Endothelial cell (in vitro differentiated cells): ENCODE data around the gene SVIL. TPM values are rescaled to one million over a fixed set of nuclear protein-coding genes. Genes with fewer than 3 reads are reported as not detected.

Source experiments
- DNase-seq: peaks from one replicate; pipeline ENCODE4 v3.0.0; 2021; ENCODE audit warnings: low spot score
- H3K27ac Mint-ChIP-seq: one replicate; pipeline ENCODE4 v1.8.0; 2021; ENCODE audit warnings: mixed read lengths, inconsistent platforms; ENCODE audit not compliant: unreplicated experiment
- H3K27me3 Mint-ChIP-seq: one replicate; pipeline ENCODE4 v1.8.0; 2021; ENCODE audit warnings: mild to moderate bottlenecking, moderate library complexity, mixed read lengths, inconsistent platforms; ENCODE audit not compliant: unreplicated experiment
- H3K36me3 Mint-ChIP-seq: one replicate; pipeline ENCODE4 v1.8.0; 2021; ENCODE audit warnings: mild to moderate bottlenecking, low read depth, mixed read lengths, inconsistent platforms; ENCODE audit not compliant: unreplicated experiment
- H3K4me1 Mint-ChIP-seq: one replicate; pipeline ENCODE4 v1.8.0; 2021; ENCODE audit warnings: mild to moderate bottlenecking, mixed read lengths, inconsistent platforms; ENCODE audit not compliant: unreplicated experiment
- H3K4me3 Mint-ChIP-seq: one replicate; pipeline ENCODE4 v1.8.0; 2021; ENCODE audit warnings: mild to moderate bottlenecking, mixed read lengths, inconsistent platforms; ENCODE audit not compliant: unreplicated experiment
- H3K9me3 Mint-ChIP-seq: one replicate; pipeline ENCODE4 v1.8.0; 2021; ENCODE audit warnings: mixed read lengths, inconsistent platforms; ENCODE audit not compliant: unreplicated experiment
- CTCF ChIP-seq: fragments of 200-600 bp; sonication (generic); IDR thresholded peaks from one replicate; pipeline ENCODE4 v1.5.0; 2021; ENCODE audit warnings: antibody characterized with exemption; ENCODE audit not compliant: unreplicated experiment
- total RNA-seq: library from RNA; stranded (reverse); fragmentation: NEBNext Ultra II Directional; extraction: Animal tissue kit (Norgen Biotek cat#: 25700); gene quantifications from one replicate; pipeline ENCODE4 v1.2.1, GENCODE V29; 2021; ENCODE audit not compliant: unreplicated experiment

Gene SVIL
- total RNA-seq, 1 donor from 2014 or later = 125 TPM

- no peak for DNase-seq
- no peak for TF ChIP-seq CTCF
- H3K27me3 Mint-ChIP-seq = no peaks in the 10 kb centered on the region
- peaks cover 56% of the 10 kb centered on the region for H3K36me3 Mint-ChIP-seq
- no peak overlapping the region for H3K27ac Mint-ChIP-seq
- H3K4me3 Mint-ChIP-seq = no peak overlapping the region
- peaks cover 26% of the 10 kb centered on the region for H3K4me1 Mint-ChIP-seq
- H3K9me3 Mint-ChIP-seq = no peaks in the 10 kb centered on the region
Observed at GRCh38 chr10:29473087-29473356, 161.7 kb downstream of the SVIL start.

GRCh38 chr10:29472301-29473086 is 162.3 kb downstream of the SVIL start:
- Mint-ChIP-seq H3K27me3 (no peaks in the 10 kb centered on the region), H3K4me3 (peak overlapping the region; percentile 11), H3K36me3 (peaks cover 58% of the 10 kb centered on the region), H3K9me3 (no peaks in the 10 kb centered on the region), H3K27ac (no peak overlapping the region), H3K4me1 (peaks cover 26% of the 10 kb centered on the region)
- TF ChIP-seq CTCF = no peak
- no peak for DNase-seq

GRCh38 chr10:29471544-29471859 is 163.3 kb downstream of the SVIL start:
- H3K4me3 Mint-ChIP-seq = no peak overlapping the region

GRCh38 chr10:29470843-29471543 is 163.8 kb downstream of the SVIL start:
- no peak overlapping the region for H3K27ac Mint-ChIP-seq
- H3K4me3 Mint-ChIP-seq = no peak overlapping the region
- no peaks in the 10 kb centered on the region for H3K27me3 Mint-ChIP-seq

More at GRCh38 chr10:29471544-29471859, 163.3 kb downstream of the SVIL start:
- TF ChIP-seq CTCF = no peak
- H3K27me3 Mint-ChIP-seq = no peaks in the 10 kb centered on the region
- H3K36me3 Mint-ChIP-seq = peaks cover 65% of the 10 kb centered on the region
- no peak for DNase-seq
- H3K9me3 Mint-ChIP-seq = no peaks in the 10 kb centered on the region
- peaks cover 26% of the 10 kb centered on the region for H3K4me1 Mint-ChIP-seq
- H3K27ac Mint-ChIP-seq = no peak overlapping the region

More at GRCh38 chr10:29470843-29471543, 163.8 kb downstream of the SVIL start:
- TF ChIP-seq CTCF = no peak
- DNase-seq = no peak
- Mint-ChIP-seq H3K4me1 (peaks cover 26% of the 10 kb centered on the region), H3K36me3 (peaks cover 65% of the 10 kb centered on the region), H3K9me3 (no peaks in the 10 kb centered on the region)
